Neuron (in vitro differentiated cells): ENCODE data around the gene REP15.
"Not testable (repeated sequence)": the region's sequence is repeated elsewhere in the genome, so short reads cannot be mapped to it uniquely, and the experiment has no call there.

Experiments
- H2AFZ ChIP-seq: one replicate; pipeline ENCODE4 v1.6.1; 2013; ENCODE audit warnings: low read depth, mild to moderate bottlenecking, inconsistent platforms, low read length, moderate library complexity
- H3K27me3 ChIP-seq: one replicate; pipeline ENCODE4 v1.6.1; 2013; ENCODE audit warnings: low read length; ENCODE audit not compliant: insufficient read depth
- H3K36me3 ChIP-seq: one replicate; pipeline ENCODE4 v1.6.1; 2013; ENCODE audit warnings: low read length; ENCODE audit not compliant: insufficient read depth
- H3K4me1 ChIP-seq: one replicate; pipeline ENCODE4 v1.6.1; 2013; ENCODE audit warnings: low read length; ENCODE audit not compliant: insufficient read depth
- H3K4me3 ChIP-seq: 2 replicates; pipeline ENCODE4 v1.5.1; 2013; ENCODE audit warnings: mild to moderate bottlenecking, low read length, moderate library complexity
- H3K9me3 ChIP-seq: one replicate; pipeline ENCODE4 v1.6.1; 2013; ENCODE audit warnings: low read length

REP15 gene

GRCh38 chr12:27696293-27696652 lies at the start of gene REP15:
REP15 (plus strand) TSS chr12:27696447; CDS start chr12:27696563, 116 bp downstream.
- no peaks in the 10 kb centered on the region for H3K4me1 ChIP-seq
- peaks cover 11% of the 10 kb centered on the region for H3K36me3 ChIP-seq
- no peaks in the 10 kb centered on the region for H3K27me3 ChIP-seq
- no peak within 1 kb of the TSS for H2AFZ ChIP-seq
- no peak within 1 kb of the TSS for H3K4me3 ChIP-seq
- no peaks in the 10 kb centered on the region for H3K9me3 ChIP-seq

- no peaks in the 10 kb centered on the region for H3K4me1 ChIP-seq
- H3K4me3 ChIP-seq: no peak overlapping the region
- no peaks in the 10 kb centered on the region for H3K9me3 ChIP-seq
- H2AFZ ChIP-seq: no peak overlapping the region
- no peaks in the 10 kb centered on the region for H3K27me3 ChIP-seq
- peaks cover 2% of the 10 kb centered on the region for H3K36me3 ChIP-seq
Measured at GRCh38 chr12:27650011-27650410, 46.2 kb upstream of the REP15 start.

- Histone ChIP-seq H3K4me1 (no peaks in the 10 kb centered on the region), H3K27me3 (no peaks in the 10 kb centered on the region), H3K4me3 (no peak overlapping the region), H3K9me3 (no peaks in the 10 kb centered on the region), H2AFZ (no peak overlapping the region), H3K36me3 (peaks cover 2% of the 10 kb centered on the region)
Measured at GRCh38 chr12:27651201-27651600, 45.0 kb upstream of the REP15 start.

- no peaks in the 10 kb centered on the region for H3K27me3 ChIP-seq
- no peaks in the 10 kb centered on the region for H3K9me3 ChIP-seq
- H3K36me3 ChIP-seq: peaks cover 2% of the 10 kb centered on the region
- H3K4me1 ChIP-seq: no peaks in the 10 kb centered on the region
- H2AFZ ChIP-seq: no peak overlapping the region
- no peak overlapping the region for H3K4me3 ChIP-seq
Measured at GRCh38 chr12:27652174-27652763, 44.0 kb upstream of the REP15 start.

- Histone ChIP-seq H3K9me3 (no peaks in the 10 kb centered on the region), H2AFZ (no peak overlapping the region), H3K36me3 (no peaks in the 10 kb centered on the region), H3K4me1 (no peaks in the 10 kb centered on the region), H3K4me3 (no peak overlapping the region), H3K27me3 (no peaks in the 10 kb centered on the region)
Measured at GRCh38 chr12:27653661-27654060, 42.6 kb upstream of the REP15 start.

GRCh38 chr12:27655476-27655875 lies 40.8 kb upstream of the REP15 start:
- not testable (repeated sequence) for H3K4me1 ChIP-seq, H3K27me3 ChIP-seq, H3K4me3 ChIP-seq, H2AFZ ChIP-seq, H3K9me3 ChIP-seq, H3K36me3 ChIP-seq

- Histone ChIP-seq H3K27me3 (no peaks in the 10 kb centered on the region), H3K4me3 (no peak overlapping the region), H3K36me3 (peaks cover 3% of the 10 kb centered on the region), H3K4me1 (no peaks in the 10 kb centered on the region), H3K9me3 (no peaks in the 10 kb centered on the region), H2AFZ (no peak overlapping the region)
Measured at GRCh38 chr12:27657296-27657695, 39.0 kb upstream of the REP15 start.

GRCh38 chr12:27665704-27666103 lies 30.5 kb upstream of the REP15 start:
- Histone ChIP-seq H3K27me3 (no peaks in the 10 kb centered on the region), H2AFZ (no peak overlapping the region), H3K4me1 (peaks cover 2% of the 10 kb centered on the region), H3K36me3 (peaks cover 27% of the 10 kb centered on the region), H3K4me3 (no peak overlapping the region), H3K9me3 (no peaks in the 10 kb centered on the region)

- H3K27me3 ChIP-seq: no peaks in the 10 kb centered on the region
- H3K9me3 ChIP-seq: no peaks in the 10 kb centered on the region
- H3K36me3 ChIP-seq: peaks cover 24% of the 10 kb centered on the region
- peaks cover 2% of the 10 kb centered on the region for H3K4me1 ChIP-seq
- no peak overlapping the region for H3K4me3 ChIP-seq
- no peak overlapping the region for H2AFZ ChIP-seq
Measured at GRCh38 chr12:27666510-27666909, 29.7 kb upstream of the REP15 start.

- H3K9me3 ChIP-seq: no peaks in the 10 kb centered on the region
- no peaks in the 10 kb centered on the region for H3K27me3 ChIP-seq
- no peak overlapping the region for H3K4me3 ChIP-seq
- H2AFZ ChIP-seq: no peak overlapping the region
- peaks cover 2% of the 10 kb centered on the region for H3K4me1 ChIP-seq
- H3K36me3 ChIP-seq: peaks cover 24% of the 10 kb centered on the region
Measured at GRCh38 chr12:27667540-27667939, 28.7 kb upstream of the REP15 start.

- Histone ChIP-seq H3K36me3 (peaks cover 17% of the 10 kb centered on the region), H3K4me1 (peaks cover 2% of the 10 kb centered on the region), H3K4me3 (no peak overlapping the region), H3K9me3 (no peaks in the 10 kb centered on the region), H2AFZ (no peak overlapping the region), H3K27me3 (no peaks in the 10 kb centered on the region)
Measured at GRCh38 chr12:27672051-27672450, 24.2 kb upstream of the REP15 start.

GRCh38 chr12:27672643-27673042 lies 23.6 kb upstream of the REP15 start:
- no peaks in the 10 kb centered on the region for H3K27me3 ChIP-seq

GRCh38 chr12:27673101-27673718 lies 23.0 kb upstream of the REP15 start:
- Histone ChIP-seq H3K4me3 (no peak overlapping the region), H3K4me1 (peaks cover 2% of the 10 kb centered on the region), H3K9me3 (no peaks in the 10 kb centered on the region), H3K36me3 (peaks cover 8% of the 10 kb centered on the region), H3K27me3 (no peaks in the 10 kb centered on the region), H2AFZ (no peak overlapping the region)

More at GRCh38 chr12:27672643-27673042, 23.6 kb upstream of the REP15 start:
- H3K9me3 ChIP-seq: no peaks in the 10 kb centered on the region
- peaks cover 13% of the 10 kb centered on the region for H3K36me3 ChIP-seq
- H3K4me1 ChIP-seq: peaks cover 2% of the 10 kb centered on the region
- no peak overlapping the region for H2AFZ ChIP-seq
- H3K4me3 ChIP-seq: no peak overlapping the region

GRCh38 chr12:27674989-27675388 lies 21.3 kb upstream of the REP15 start:
- peaks cover 10% of the 10 kb centered on the region for H3K36me3 ChIP-seq
- no peak overlapping the region for H3K4me3 ChIP-seq
- H3K4me1 ChIP-seq: no peaks in the 10 kb centered on the region
- H3K27me3 ChIP-seq: no peaks in the 10 kb centered on the region
- H3K9me3 ChIP-seq: no peaks in the 10 kb centered on the region
- no peak overlapping the region for H2AFZ ChIP-seq
